ENCODE data around the gene PPA1. TPM values are rescaled to one million over a fixed set of nuclear protein-coding genes. Genes with fewer than 3 reads are reported as not detected.

The PPA1 gene
- total and polyA plus RNA-seq, 2 of the 4 experiments (the other 2 are of a cell fraction): 78.6 to 102 TPM

- Histone ChIP-seq H3K36me3 (ENCODE audit: control insufficient read depth, insufficient read depth, low read length) (no peaks in the 10 kb centered on the region), H3K4me2 (ENCODE audit: low read depth, low read length) (no peak overlapping the region), H4K20me1 (ENCODE audit: insufficient read depth, low read length) (no peaks in the 10 kb centered on the region), H3K9ac (ENCODE audit: low read depth, low read length) (no peak overlapping the region), H3K56ac (ENCODE audit: extremely low read depth, insufficient read depth, low read length) (no peak overlapping the region), H3K27ac (ENCODE audit: insufficient read depth, low read length) (no peak overlapping the region), H2BK120ac (ENCODE audit: low read depth, low read length) (no peak overlapping the region), H3K79me1 (ENCODE audit: low read depth in 1 of 2, low read length in 2 of 2) (no peaks in the 10 kb centered on the region), H2AFZ (replicated peaks; ENCODE audit: low read length, poor library complexity) (no peak overlapping the region), H3K4ac (ENCODE audit: low read depth, low read length) (no peak overlapping the region), H2AK5ac (ENCODE audit: low read depth, low read length) (no peak overlapping the region), H2BK15ac (ENCODE audit: low read depth, low read length) (no peak overlapping the region), H4K5ac (ENCODE audit: low read depth, low read length) (no peak overlapping the region), H3K18ac (ENCODE audit: low read depth, low read length) (no peak overlapping the region), H3K9me1 (ENCODE audit: insufficient read depth, low read length) (no peaks in the 10 kb centered on the region), H4K91ac (ENCODE audit: insufficient read depth, low read depth, low read length) (no peak overlapping the region), H4K8ac (ENCODE audit: low read depth in 2 of 2, low read length in 2 of 2) (no peak overlapping the region), H2BK5ac (ENCODE audit: low read depth, low read length, poor library complexity, severe bottlenecking) (no peak overlapping the region), H2BK20ac (ENCODE audit: low read depth, low read length) (no peak overlapping the region), H3K14ac (replicated peaks; ENCODE audit: low read depth, low read length) (no peak overlapping the region), H3K27me3 (ENCODE audit: control insufficient read depth, insufficient read depth, low read length) (peaks cover 44% of the 10 kb centered on the region), H3K4me3 (ENCODE audit: insufficient read depth, low read depth, low read length) (no peak overlapping the region), H3K23ac (ENCODE audit: low read depth, low read length) (no peak overlapping the region), H2AK9ac (replicated peaks; ENCODE audit: low read depth, low read length, poor library complexity) (no peak overlapping the region), H3K4me1 (ENCODE audit: control insufficient read depth, insufficient read depth, low read length) (no peaks in the 10 kb centered on the region), H3K9me3 (ENCODE audit: control insufficient read depth, insufficient read depth, low read length) (peaks cover 5% of the 10 kb centered on the region)
- no TSS peak for BruUV-seq (replicated peaks)
- TF ChIP-seq BHLHE40 (IDR thresholded peaks at IDR 0.05; ENCODE audit: low read depth, low read length) (no peak), CEBPB (IDR thresholded peaks at IDR 0.05; ENCODE audit: low read depth, low read length) (no peak), POLR2A (IDR thresholded peaks at IDR 0.05; ENCODE audit: low read depth, low read length) (no peak), MXI1 (IDR thresholded peaks at IDR 0.05; ENCODE audit: borderline replicate concordance, low read depth, low read length) (no peak)
- dilution Hi-C loops (cut with HindIII; ENCODE audit: low sequenced_read_pairs, unreplicated experiment) (no loop called here), in situ Hi-C loops (cut with MboI; ENCODE audit: low sequenced_read_pairs) (no loop called here), intact Hi-C loops (cut with micrococcal nuclease) (no loop called here)
- ChIA-PET POLR2A (ENCODE audit: unreplicated experiment) (no interaction called here), CTCF (no interaction called here)
- no peak for ATAC-seq (ENCODE audit: low read depth)
- DNase-seq: no peak
- WGBS, 2 experiments (ENCODE audit: extremely low coverage in 2 of 2, insufficient read length in 1 of 2): 75 to 100% methylated on average over 1 to 2 of the region's 6 CpGs
Observed at GRCh38 chr10:70280099-70280498, 46.9 kb upstream of the PPA1 start.

Data from IMR-90 (cell line).